MM.1S (cell line): ENCODE data around the gene RRAGA.
"Not testable (repeated sequence)": the region's sequence is repeated elsewhere in the genome, so short reads cannot be mapped to it uniquely, and the experiment has no call there.

Experiments
- EZH2 ChIP-seq: fragments of 300-600 bp; sonication (generic); optimal IDR thresholded peaks from 2 replicates; pipeline ENCODE3; 2017; ENCODE audit warnings: low read depth, mild to moderate bottlenecking, antibody characterized with exemption, low read length, mixed read lengths
- EZH2phosphoT487 ChIP-seq: fragments of 300-600 bp; sonication (generic); IDR thresholded peaks from 2 replicates; pipeline ENCODE4 v1.6.1; 2018; ENCODE audit warnings: antibody characterized with exemption, low read length
- TF ChIP-seq, protein P1 (sequence below): fragments of 300-600 bp; sonication (generic); IDR thresholded peaks from 2 replicates; pipeline ENCODE4 v1.5.1; 2016; ENCODE audit warnings: antibody characterized with exemption, low read length, mixed read lengths

DNA sequence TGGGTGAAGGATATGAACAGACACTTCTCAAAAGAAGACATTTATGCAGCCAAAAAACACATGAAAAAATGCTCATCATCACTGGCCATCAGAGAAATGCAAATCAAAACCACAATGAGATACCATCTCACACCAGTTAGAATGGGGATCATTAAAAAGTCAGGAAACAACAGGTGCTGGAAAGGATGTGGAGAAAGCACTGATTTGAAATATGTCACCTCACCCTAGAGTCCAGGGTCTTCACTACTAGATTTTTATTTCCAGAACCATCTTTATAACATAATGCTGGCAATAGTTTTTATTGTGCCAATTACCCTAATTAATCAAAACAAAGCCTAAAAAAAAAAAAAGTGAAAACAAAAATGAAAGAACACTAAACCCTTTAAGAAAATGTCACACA lies 48.2 kb downstream of the RRAGA start:
- TF ChIP-seq, protein P1, sequence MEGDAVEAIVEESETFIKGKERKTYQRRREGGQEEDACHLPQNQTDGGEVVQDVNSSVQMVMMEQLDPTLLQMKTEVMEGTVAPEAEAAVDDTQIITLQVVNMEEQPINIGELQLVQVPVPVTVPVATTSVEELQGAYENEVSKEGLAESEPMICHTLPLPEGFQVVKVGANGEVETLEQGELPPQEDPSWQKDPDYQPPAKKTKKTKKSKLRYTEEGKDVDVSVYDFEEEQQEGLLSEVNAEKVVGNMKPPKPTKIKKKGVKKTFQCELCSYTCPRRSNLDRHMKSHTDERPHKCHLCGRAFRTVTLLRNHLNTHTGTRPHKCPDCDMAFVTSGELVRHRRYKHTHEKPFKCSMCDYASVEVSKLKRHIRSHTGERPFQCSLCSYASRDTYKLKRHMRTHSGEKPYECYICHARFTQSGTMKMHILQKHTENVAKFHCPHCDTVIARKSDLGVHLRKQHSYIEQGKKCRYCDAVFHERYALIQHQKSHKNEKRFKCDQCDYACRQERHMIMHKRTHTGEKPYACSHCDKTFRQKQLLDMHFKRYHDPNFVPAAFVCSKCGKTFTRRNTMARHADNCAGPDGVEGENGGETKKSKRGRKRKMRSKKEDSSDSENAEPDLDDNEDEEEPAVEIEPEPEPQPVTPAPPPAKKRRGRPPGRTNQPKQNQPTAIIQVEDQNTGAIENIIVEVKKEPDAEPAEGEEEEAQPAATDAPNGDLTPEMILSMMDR: not testable (repeated sequence)
- not testable (repeated sequence) for TF ChIP-seq EZH2phosphoT487, EZH2
